PC-3 (cell line): Measurements from ENCODE around the gene FCN3.

Experiments used
- CTCF ChIP-seq: fragments of 300-600 bp; sonication (generic); conservative IDR thresholded peaks from 2 replicates; pipeline ENCODE4 v1.5.1; 2017; ENCODE audit warnings: antibody characterized with exemption, low read depth, mild to moderate bottlenecking, low read length
- EZH2 ChIP-seq: fragments of 300-600 bp; sonication (generic); IDR thresholded peaks from one replicate; pipeline ENCODE4 v1.6.1; 2017; ENCODE audit warnings: antibody characterized with exemption, mild to moderate bottlenecking, low read length; ENCODE audit not compliant: unreplicated experiment
- EZH2phosphoT487 ChIP-seq: fragments of 300-600 bp; sonication (generic); IDR thresholded peaks from 2 replicates; pipeline ENCODE4 v1.6.1; 2018; ENCODE audit warnings: mild to moderate bottlenecking, antibody characterized with exemption, low read length, borderline replicate concordance

GRCh38 chr1:27412502-27412901 lies 37.9 kb upstream of the FCN3 start:
- TF ChIP-seq CTCF, result no peak
- no peak for TF ChIP-seq EZH2phosphoT487
- no peak for TF ChIP-seq EZH2
